NCI-H748 (cell line): ENCODE results near the gene ANKRD55.
A peak's percentile ranks its signal among the peaks of the same experiment; 100 is the strongest.
"Not testable (repeated sequence)": the region's sequence is repeated elsewhere in the genome, so short reads cannot be mapped to it uniquely, and the experiment has no call there.

Experiments
- DNase-seq: peaks from one replicate; lab custom pipeline; 2025; ENCODE audit not compliant: unreplicated experiment; lab: John Stamatoyannopoulos, UW

Gene ANKRD55

GRCh38 chr5:56170557-56170956, 62.6 kb downstream of the ANKRD55 start:
- no peak for DNase-seq

GRCh38 chr5:56169949-56170348, 63.2 kb downstream of the ANKRD55 start:
- DNase-seq = no peak

GRCh38 chr5:56169281-56169680, 63.8 kb downstream of the ANKRD55 start:
- DNase-seq = no peak

DNA sequence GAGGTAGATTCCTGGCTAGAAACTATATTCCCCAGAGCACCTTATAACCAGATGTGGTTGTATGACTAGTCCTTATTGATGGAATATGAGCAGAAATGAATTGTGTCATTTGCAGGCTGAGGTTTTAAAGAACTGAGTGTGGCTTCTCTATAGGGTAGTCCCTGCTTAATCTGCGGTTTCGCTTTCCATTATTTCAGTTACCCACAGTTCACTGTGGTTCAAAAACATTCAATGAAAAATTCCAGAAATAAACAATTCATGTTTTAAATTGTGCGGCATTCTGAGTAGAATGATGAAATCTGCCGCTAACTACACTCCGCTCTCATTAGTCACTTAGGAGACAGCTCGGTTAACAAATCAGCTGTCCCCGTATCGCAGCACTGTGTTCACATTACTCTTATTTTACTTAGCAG, 65.1 kb downstream of the ANKRD55 start:
- no peak for DNase-seq

DNA sequence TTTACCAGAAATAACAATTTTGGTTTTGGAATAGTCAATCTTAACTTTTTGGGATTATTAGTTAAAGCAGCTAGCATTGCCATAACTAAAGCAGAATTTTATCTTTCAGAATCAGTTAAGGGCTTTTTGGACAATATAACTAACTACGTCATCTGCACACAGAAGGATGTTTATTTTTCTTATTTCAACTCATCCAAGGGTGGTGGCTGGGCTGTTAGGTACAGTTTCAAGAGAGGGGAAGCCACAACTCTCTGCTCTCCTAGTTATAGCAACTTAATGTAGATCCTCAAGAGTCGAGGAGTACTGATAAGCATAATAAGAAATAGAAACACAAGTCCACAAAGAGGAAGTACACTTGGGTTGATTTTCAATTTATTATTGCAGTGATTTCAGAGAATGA, 65.6 kb downstream of the ANKRD55 start:
- DNase-seq = no peak

GRCh38 chr5:56166671-56167385, 66.3 kb downstream of the ANKRD55 start:
- DNase-seq = no peak

- DNase-seq = peak; percentile 59
These were observed 68.8 kb downstream of the ANKRD55 start for GRCh38 chr5:56164376-56164775.

DNA sequence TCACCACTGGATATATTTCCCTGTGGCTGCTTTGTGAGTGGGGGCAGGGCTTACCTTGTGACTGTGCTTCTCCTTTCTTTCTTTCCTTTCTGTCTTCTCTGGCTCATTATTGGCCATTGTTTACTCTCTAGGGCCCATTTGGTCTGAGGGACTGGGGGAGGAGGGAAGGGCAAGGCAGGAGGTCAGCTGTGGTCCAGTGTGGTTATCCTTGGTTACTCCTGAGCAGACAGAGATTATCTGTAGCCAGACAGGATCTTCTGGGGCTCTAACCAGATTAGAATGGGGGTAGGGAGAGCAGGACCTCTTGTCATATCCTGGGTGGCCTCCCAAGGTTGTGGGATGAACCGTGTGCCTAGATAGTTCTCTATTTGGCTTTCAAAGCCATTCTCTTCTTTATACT, 71.2 kb downstream of the ANKRD55 start:
- no peak for DNase-seq

DNA sequence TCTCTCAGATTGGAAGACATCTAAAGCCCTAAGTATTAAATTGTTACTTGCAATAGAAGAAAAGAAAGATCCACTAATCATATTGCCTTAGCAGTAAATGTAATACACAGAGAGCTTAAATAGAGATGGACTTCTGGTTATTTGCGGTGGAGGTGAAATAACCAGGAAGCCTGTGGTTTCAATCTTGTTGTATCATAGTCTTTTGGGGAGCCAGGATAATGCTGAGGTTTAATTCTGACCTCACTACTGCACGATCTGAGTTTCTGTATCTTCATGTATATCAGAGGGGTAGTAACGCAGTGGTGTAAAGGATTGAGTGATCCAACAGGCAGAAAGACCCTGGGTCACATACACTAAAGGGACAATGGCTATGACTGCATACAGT, 71.7 kb downstream of the ANKRD55 start:
- DNase-seq = no peak

DNA sequence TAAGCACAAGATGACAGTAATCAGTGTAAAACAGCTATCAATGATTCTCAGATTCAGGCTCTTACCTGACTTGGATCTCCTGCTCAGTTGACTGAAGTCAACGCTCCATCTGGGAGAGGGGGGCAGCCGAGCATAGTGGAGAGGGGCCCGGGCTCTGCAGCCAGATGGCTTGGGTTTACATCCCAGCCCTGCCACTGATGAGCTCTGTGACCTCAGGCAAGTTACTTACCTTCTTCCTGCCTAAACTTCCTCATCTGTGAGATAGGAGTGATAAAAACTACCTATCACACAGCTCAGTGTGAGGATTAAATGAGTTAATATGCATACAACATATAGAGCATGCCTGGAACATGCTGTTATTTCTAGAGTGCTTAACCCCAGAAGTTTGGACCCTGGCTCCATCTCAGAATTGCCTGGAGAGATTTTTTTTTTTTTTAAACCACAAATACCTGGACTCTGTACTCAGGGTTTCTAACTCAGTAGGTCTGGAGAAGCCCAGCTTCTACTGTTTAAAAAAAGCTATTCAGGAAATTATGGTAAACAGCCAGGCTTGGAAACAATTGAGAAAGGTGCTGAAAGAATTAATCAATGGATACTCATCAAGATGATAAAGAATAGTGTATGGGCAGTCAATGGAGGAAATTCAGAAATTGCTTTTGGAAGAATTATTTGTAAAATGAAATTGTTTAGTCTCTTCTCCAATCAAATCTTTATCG, 72.2 kb downstream of the ANKRD55 start:
- no peak for DNase-seq

- DNase-seq = no peak
These were observed 73.6 kb downstream of the ANKRD55 start for GRCh38 chr5:56159521-56159947.

GRCh38 chr5:56158331-56158960, 74.7 kb downstream of the ANKRD55 start:
- no peak for DNase-seq

DNA sequence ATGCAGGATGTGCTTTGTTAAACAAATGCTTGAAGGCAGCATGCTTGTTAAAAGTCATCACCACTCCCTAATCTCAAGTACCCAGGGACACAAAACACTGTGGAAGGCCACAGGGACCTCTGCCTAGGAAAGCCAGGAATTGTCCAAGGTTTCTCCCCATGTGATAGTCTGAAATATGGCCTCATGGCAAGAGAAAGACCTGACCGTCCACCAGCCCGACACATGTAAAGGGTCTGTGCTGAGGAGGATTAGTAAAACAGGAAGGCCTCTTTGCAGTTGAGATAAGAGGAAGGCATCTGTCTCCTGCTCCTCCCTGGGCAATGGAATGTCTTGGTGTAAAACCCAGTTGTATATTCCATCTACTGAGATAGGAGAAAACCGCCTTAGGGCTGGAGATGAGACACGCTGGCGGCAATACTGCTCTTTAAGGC, 75.9 kb downstream of the ANKRD55 start:
- DNase-seq = not testable (repeated sequence)

DNA sequence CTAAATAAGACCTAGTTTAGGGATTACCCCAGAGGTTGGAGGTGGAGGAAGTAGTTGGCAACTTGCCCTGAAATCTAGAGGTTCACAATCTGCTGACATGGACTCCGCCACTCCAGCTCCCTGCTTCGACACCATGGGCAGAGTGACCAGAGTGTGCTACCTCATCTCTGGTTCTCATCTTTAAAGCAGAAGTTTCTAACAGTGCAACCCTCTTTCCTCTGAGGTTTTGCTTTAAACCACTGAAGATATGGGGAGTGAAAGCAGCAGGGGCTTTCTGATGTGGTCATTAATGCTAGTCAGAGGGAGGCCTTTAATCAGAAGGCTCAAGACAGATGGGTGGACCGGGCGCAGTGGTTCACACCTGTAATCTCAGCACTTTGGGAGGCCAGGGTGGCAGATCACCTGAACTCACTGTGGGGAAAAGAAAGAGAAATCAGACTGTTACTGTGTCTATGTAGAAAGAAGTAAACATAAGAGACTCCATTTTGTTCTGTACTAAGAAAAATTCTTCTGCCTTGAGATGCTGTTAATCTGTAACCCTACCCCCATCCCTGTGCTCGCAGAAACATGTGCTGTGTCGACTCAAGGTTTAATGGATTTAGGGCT, 76.4 kb downstream of the ANKRD55 start:
- DNase-seq = not testable (repeated sequence)

DNA sequence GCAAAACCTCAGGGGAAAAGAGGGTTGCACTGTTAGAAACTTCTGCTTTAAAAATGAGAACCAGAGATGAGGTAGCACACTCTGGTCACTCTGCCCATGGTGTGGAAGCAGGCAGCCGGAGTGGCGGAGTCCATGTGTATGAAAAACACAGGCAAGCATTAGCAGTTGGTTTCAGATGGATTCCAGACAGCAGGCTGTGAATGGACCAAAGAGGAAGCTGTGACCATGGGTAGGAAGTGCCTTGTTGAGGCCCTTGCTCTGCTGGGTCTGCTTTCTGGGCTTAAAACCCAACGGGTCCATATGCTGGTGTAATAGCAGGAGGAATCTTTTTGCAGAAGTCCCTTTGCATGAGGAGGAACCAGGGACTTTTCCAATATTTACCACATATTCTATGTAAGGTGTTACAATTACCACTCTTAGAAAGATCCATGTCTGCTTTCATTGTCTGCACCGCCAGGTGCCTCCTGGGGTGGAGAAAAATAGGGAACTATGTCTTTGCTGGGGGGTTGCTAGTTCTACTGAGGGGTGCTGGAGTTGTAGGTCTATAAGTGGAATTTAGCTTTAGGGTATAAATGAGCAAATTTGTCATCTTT, 77.0 kb downstream of the ANKRD55 start:
- DNase-seq = no peak

DNA sequence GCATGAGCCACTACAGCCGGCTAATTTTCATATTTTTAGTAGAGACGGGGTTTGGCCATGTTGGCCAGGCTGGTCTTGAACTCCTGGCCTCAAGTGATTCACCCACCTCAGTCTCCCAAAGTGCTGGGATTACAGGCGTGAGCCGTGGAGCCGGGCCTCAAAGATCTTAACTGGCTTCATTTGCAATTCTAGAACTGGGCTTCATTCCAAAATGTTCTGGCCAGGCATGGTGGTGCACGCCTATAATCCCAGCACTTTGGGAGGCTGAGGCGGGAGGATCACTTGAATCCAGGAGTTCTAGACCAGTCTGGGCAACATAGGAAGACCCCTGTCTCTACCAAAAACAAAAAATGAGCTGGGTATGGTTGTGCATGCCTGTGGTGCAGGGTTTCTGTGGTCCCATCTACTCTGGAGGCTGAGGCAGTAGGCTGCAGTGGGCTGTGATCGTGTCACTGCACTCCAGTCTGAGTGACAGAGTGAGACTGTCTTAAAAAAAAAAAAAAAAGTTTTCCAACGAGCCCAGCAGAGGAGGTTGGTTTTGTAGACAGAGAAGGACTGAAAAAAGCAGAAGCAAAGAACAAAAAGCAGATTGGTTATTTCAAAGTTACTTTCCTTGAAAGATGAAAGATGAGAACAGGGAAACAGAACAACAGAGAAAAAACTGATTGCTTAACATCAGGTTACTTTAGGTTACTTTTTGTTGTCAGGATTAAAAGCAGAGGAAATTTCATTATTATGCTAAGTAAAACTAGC, 78.2 kb downstream of the ANKRD55 start:
- no peak for DNase-seq

GRCh38 chr5:56152437-56152836, 80.7 kb downstream of the ANKRD55 start:
- no peak for DNase-seq

- not testable (repeated sequence) for DNase-seq
These were observed 82.4 kb downstream of the ANKRD55 start for GRCh38 chr5:56150756-56151155.

DNA sequence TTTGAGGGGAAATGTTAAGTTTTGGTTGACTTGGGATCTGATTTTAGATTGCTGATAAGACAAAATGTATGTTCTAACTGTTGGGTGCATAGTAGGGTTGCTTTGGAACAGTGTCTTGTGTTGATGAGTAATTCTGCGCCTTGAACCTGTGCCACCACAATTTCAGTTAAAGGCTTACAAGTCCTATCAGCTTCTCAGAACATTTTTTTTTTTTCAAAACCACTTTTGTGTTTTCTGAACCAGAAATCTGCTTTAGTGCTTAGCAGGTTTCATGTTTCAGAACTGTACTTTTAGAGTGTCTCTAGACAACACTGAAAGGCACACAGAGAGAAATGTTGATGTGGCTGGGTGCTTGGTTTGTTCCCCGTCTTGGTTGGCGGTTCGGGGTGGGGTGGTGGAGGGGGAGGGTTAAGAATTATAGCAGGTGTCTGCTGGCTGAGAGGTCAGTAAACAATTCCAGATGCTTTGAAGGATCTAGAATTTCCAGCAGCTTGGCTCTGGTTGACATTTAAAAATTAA, 84.6 kb downstream of the ANKRD55 start:
- peak; percentile 72 for DNase-seq

- no peak for DNase-seq
These were observed 85.4 kb downstream of the ANKRD55 start for GRCh38 chr5:56147659-56148230.
